ENCODE measurements around the gene TBX2. TPM values are rescaled to one million over a fixed set of nuclear protein-coding genes. Genes with fewer than 3 reads are reported as not detected.
"Not testable (repeated sequence)": the region's sequence is repeated elsewhere in the genome, so short reads cannot be mapped to it uniquely, and the experiment has no call there.

TBX2 gene
- total RNA-seq, 2 experiments from 2014 or later: 0.06 TPM; not detected in 1

- Mint-ChIP-seq H3K4me3 (no peak overlapping the region), H3K27me3 (peaks cover 76% of the 10 kb centered on the region), H3K27ac (no peak overlapping the region), H3K9me3 (no peaks in the 10 kb centered on the region), H3K4me1 (ENCODE audit: low read depth) (peaks cover 12% of the 10 kb centered on the region), H3K36me3 (ENCODE audit: low read depth) (no peaks in the 10 kb centered on the region)
- Histone ChIP-seq H3K27me3 (ENCODE audit: control insufficient read depth in 1 of 2, insufficient read depth in 2 of 2, low read length in 2 of 2) (peaks cover 42 to 77% of the 10 kb centered on the region in 2 experiments), H3K36me3 (ENCODE audit: insufficient read depth, low read length) (no peaks in the 10 kb centered on the region), H3K27ac (ENCODE audit: low read depth in 1 of 2, low read length in 2 of 2) (no peak overlapping the region), H3K4me1 (ENCODE audit: insufficient read depth, low read length) (peaks cover 16% of the 10 kb centered on the region), H3K4me3 (ENCODE audit: low read length) (no peak overlapping the region), H3K9me3 (ENCODE audit: control insufficient read depth in 1 of 2, insufficient read depth in 1 of 2, low read length in 2 of 2) (peaks cover 0 to 18% of the 10 kb centered on the region in 2 experiments)
- no peak for ATAC-seq (ENCODE audit: poor library complexity)
- ChIA-PET CTCF (no interaction called here), POLR2A (interaction anchor here (0.6 kb wide), 1 partner anchor 862 kb away, joined by 3 read pairs; no protein-coding TSS in a partner anchor)
- intact Hi-C loops (cut with DNase I, micrococcal nuclease): no loop called here
- no peak for TF ChIP-seq CTCF (IDR thresholded peaks at IDR 0.05)
- DNase-seq: no peak
Observed at GRCh38 chr17:61448042-61448441, 48.4 kb downstream of the TBX2 start.

- H3K4me3 ChIP-seq (ENCODE audit: low read length); H3K27ac ChIP-seq (ENCODE audit: low read depth in 1 of 2, low read length in 2 of 2); CTCF ChIA-PET; H3K4me3 Mint-ChIP-seq; H3K36me3 ChIP-seq (ENCODE audit: insufficient read depth, low read length); POLR2A ChIA-PET; intact Hi-C loops (cut with DNase I, micrococcal nuclease); H3K9me3 Mint-ChIP-seq; ATAC-seq (ENCODE audit: poor library complexity); DNase-seq; H3K36me3 Mint-ChIP-seq (ENCODE audit: low read depth); H3K27ac Mint-ChIP-seq: not testable (repeated sequence)
- H3K27me3 Mint-ChIP-seq: peaks cover 83% of the 10 kb centered on the region
- H3K4me1 ChIP-seq (ENCODE audit: insufficient read depth, low read length): peaks cover 16% of the 10 kb centered on the region
- peaks cover 44 to 83% of the 10 kb centered on the region in 2 experiments for H3K27me3 ChIP-seq (ENCODE audit: control insufficient read depth in 1 of 2, insufficient read depth in 2 of 2, low read length in 2 of 2)
- H3K9me3 ChIP-seq (ENCODE audit: control insufficient read depth in 1 of 2, insufficient read depth in 1 of 2, low read length in 2 of 2): peaks cover 0 to 18% of the 10 kb centered on the region in 2 experiments
- peaks cover 20% of the 10 kb centered on the region for H3K4me1 Mint-ChIP-seq (ENCODE audit: low read depth)
Observed at GRCh38 chr17:61449140-61449539, 49.5 kb downstream of the TBX2 start.

- H3K36me3 Mint-ChIP-seq (ENCODE audit: low read depth): no peaks in the 10 kb centered on the region
- H3K4me3 Mint-ChIP-seq: no peak overlapping the region
- no peak overlapping the region for H3K4me3 ChIP-seq (ENCODE audit: low read length)
- peaks cover 22% of the 10 kb centered on the region for H3K4me1 ChIP-seq (ENCODE audit: insufficient read depth, low read length)
- no peak overlapping the region for H3K27ac Mint-ChIP-seq
- ChIA-PET CTCF (no interaction called here), POLR2A (no interaction called here)
- DNase-seq (no peak), ATAC-seq (ENCODE audit: poor library complexity) (no peak)
- peaks cover 24% of the 10 kb centered on the region for H3K4me1 Mint-ChIP-seq (ENCODE audit: low read depth)
- no peaks in the 10 kb centered on the region for H3K36me3 ChIP-seq (ENCODE audit: insufficient read depth, low read length)
- H3K27me3 Mint-ChIP-seq: peaks cover 82% of the 10 kb centered on the region
- peaks cover 45 to 86% of the 10 kb centered on the region in 2 experiments for H3K27me3 ChIP-seq (ENCODE audit: control insufficient read depth in 1 of 2, insufficient read depth in 2 of 2, low read length in 2 of 2)
- TF ChIP-seq CTCF (IDR thresholded peaks at IDR 0.05): no peak
- no peaks in the 10 kb centered on the region for H3K9me3 Mint-ChIP-seq
- H3K27ac ChIP-seq (ENCODE audit: low read depth in 1 of 2, low read length in 2 of 2): no peak overlapping the region
- intact Hi-C loops (cut with DNase I, micrococcal nuclease): loop anchor here in 1 of 2 experiments (10.0 kb wide), 1 partner anchor 75 kb away; no protein-coding TSS in a partner anchor
- peaks cover 0 to 23% of the 10 kb centered on the region in 2 experiments for H3K9me3 ChIP-seq (ENCODE audit: control insufficient read depth in 1 of 2, insufficient read depth in 1 of 2, low read length in 2 of 2)
Observed at GRCh38 chr17:61449707-61450640, 50.3 kb downstream of the TBX2 start.

Measured in CD4-positive, alpha-beta T cell (primary cell).